NCI-H446 (cell line): ENCODE results near the gene ELOVL6.

ENCODE experiments used
- DNase-seq, 2 experiments: peaks; one replicate each; lab custom pipeline; 2025; lab: John Stamatoyannopoulos, UW

The ELOVL6 gene

GRCh38 chr4:110025718-110026117 is 172.7 kb downstream of the ELOVL6 start:
- no peak for DNase-seq

- no peak for DNase-seq
These were observed 173.4 kb downstream of the ELOVL6 start for GRCh38 chr4:110025056-110025455.

GRCh38 chr4:110022457-110022856 is 176.0 kb downstream of the ELOVL6 start:
- DNase-seq = no peak

GRCh38 chr4:110020646-110021443 is 177.6 kb downstream of the ELOVL6 start:
- DNase-seq = no peak

- no peak for DNase-seq
These were observed 178.3 kb downstream of the ELOVL6 start for GRCh38 chr4:110020139-110020538.

GRCh38 chr4:110019153-110019552 is 179.3 kb downstream of the ELOVL6 start:
- DNase-seq = no peak

- no peak for DNase-seq
These were observed 184.2 kb downstream of the ELOVL6 start for GRCh38 chr4:110014233-110014632.

- no peak for DNase-seq
These were observed 185.5 kb downstream of the ELOVL6 start for GRCh38 chr4:110012917-110013316.

GRCh38 chr4:110010797-110011196 is 187.6 kb downstream of the ELOVL6 start:
- DNase-seq = no peak

GRCh38 chr4:110009550-110009949 is 188.9 kb downstream of the ELOVL6 start:
- DNase-seq = no peak

- DNase-seq = no peak
These were observed 189.9 kb downstream of the ELOVL6 start for GRCh38 chr4:110008540-110008939.

GRCh38 chr4:110007217-110007616 is 191.2 kb downstream of the ELOVL6 start:
- no peak for DNase-seq

GRCh38 chr4:110005461-110006056 is 192.9 kb downstream of the ELOVL6 start:
- peak; percentile 20 to 69 for DNase-seq

GRCh38 chr4:110004556-110004955 is 193.9 kb downstream of the ELOVL6 start:
- no peak for DNase-seq

GRCh38 chr4:110003401-110004187 is 194.8 kb downstream of the ELOVL6 start:
- DNase-seq = no peak

- DNase-seq = no peak
These were observed 196.1 kb downstream of the ELOVL6 start for GRCh38 chr4:110002326-110002725.

- no peak for DNase-seq
These were observed 198.9 kb downstream of the ELOVL6 start for GRCh38 chr4:109999585-109999912.

GRCh38 chr4:109998867-109999584 is 199.4 kb downstream of the ELOVL6 start:
- DNase-seq = peak; percentile 22 to 61

GRCh38 chr4:109996526-109996925 is 201.9 kb downstream of the ELOVL6 start:
- DNase-seq = no peak
